ENCODE measurements around the gene CR1.
"Not testable (repeated sequence)": the region's sequence is repeated elsewhere in the genome, so short reads cannot be mapped to it uniquely, and the experiment has no call there.

- TF ChIP-seq MYC (IDR thresholded peaks at IDR 0.05; ENCODE audit: low read depth, low read length) = not testable (repeated sequence)
- TF ChIP-seq, protein P1, sequence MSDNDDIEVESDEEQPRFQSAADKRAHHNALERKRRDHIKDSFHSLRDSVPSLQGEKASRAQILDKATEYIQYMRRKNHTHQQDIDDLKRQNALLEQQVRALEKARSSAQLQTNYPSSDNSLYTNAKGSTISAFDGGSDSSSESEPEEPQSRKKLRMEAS (IDR thresholded peaks at IDR 0.05; ENCODE audit: insufficient read depth, insufficient read length) = not testable (repeated sequence)
These were observed 98.1 kb downstream of the CR1 start for GRCh38 chr1:207594095-207594494.
